ENCODE data around the gene MRC2.

DNA sequence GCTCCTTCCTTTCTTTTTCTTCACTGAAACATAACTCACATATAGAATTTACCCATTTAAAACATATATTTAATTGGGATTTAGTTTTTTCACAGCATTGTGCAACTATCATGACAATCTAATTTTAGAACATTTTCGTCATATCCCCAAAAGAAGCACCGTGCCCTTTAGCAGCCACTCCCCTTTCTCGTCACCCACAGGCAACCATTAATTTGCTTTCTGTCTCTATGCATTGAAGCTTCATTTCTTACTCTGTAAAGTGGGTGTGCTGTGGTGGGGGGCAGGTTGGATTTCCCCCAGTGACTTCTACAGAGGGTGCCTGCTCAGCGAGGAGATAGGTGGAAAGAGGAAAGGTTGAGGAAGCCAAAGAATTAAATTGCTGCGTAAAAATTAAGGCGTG, 35.8 kb downstream of the MRC2 start:
- TF ChIP-seq, protein P1, sequence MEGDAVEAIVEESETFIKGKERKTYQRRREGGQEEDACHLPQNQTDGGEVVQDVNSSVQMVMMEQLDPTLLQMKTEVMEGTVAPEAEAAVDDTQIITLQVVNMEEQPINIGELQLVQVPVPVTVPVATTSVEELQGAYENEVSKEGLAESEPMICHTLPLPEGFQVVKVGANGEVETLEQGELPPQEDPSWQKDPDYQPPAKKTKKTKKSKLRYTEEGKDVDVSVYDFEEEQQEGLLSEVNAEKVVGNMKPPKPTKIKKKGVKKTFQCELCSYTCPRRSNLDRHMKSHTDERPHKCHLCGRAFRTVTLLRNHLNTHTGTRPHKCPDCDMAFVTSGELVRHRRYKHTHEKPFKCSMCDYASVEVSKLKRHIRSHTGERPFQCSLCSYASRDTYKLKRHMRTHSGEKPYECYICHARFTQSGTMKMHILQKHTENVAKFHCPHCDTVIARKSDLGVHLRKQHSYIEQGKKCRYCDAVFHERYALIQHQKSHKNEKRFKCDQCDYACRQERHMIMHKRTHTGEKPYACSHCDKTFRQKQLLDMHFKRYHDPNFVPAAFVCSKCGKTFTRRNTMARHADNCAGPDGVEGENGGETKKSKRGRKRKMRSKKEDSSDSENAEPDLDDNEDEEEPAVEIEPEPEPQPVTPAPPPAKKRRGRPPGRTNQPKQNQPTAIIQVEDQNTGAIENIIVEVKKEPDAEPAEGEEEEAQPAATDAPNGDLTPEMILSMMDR (IDR thresholded peaks at IDR 0.05), result no peak
- no peak for TF ChIP-seq POLR2A (IDR thresholded peaks at IDR 0.05)
